ENCODE data around the gene RAB3GAP2. TPM values are rescaled to one million over a fixed set of nuclear protein-coding genes. Genes with fewer than 3 reads are reported as not detected.
A peak's percentile ranks its signal among the peaks of the same experiment; 100 is the strongest.
"Not testable (repeated sequence)": the region's sequence is repeated elsewhere in the genome, so short reads cannot be mapped to it uniquely, and the experiment has no call there.

The RAB3GAP2 gene
- total RNA-seq, 1 experiment from 2014 or later: 16.7 TPM

- no peak overlapping the region for H3K4me3 ChIP-seq
- no peaks in the 10 kb centered on the region for H3K27me3 ChIP-seq (replicated peaks)
- DNase-seq (ENCODE audit: low read depth in 1 of 2, low spot score in 2 of 2): no peak
- H3K4me1 ChIP-seq (replicated peaks): peaks cover 24% of the 10 kb centered on the region
- H3K27ac ChIP-seq: no peak overlapping the region
- H3K9me3 ChIP-seq (replicated peaks): no peaks in the 10 kb centered on the region
- peaks cover 16% of the 10 kb centered on the region for H3K36me3 ChIP-seq
Measured at GRCh38 chr1:220274251-220274855, 2.1 kb upstream of the RAB3GAP2 start.

- Histone ChIP-seq H3K27ac (no peak overlapping the region), H3K27me3 (replicated peaks) (no peaks in the 10 kb centered on the region), H3K4me3 (peak overlapping the region; percentile 73), H3K36me3 (peaks cover 29% of the 10 kb centered on the region), H3K4me1 (replicated peaks) (peaks cover 14% of the 10 kb centered on the region), H3K9me3 (replicated peaks) (no peaks in the 10 kb centered on the region)
- DNase-seq (ENCODE audit: low read depth in 1 of 2, low spot score in 2 of 2): no peak
Measured at GRCh38 chr1:220272841-220273090, 513 bp upstream of the RAB3GAP2 start.

GRCh38 chr1:220271706-220272046, 577 bp downstream of the RAB3GAP2 start:
- Histone ChIP-seq H3K36me3 (peaks cover 36% of the 10 kb centered on the region), H3K9me3 (replicated peaks) (no peaks in the 10 kb centered on the region), H3K27ac (peak overlapping the region; percentile 58), H3K27me3 (replicated peaks) (no peaks in the 10 kb centered on the region), H3K4me3 (peak overlapping the region; percentile 73), H3K4me1 (replicated peaks) (peaks cover 14% of the 10 kb centered on the region)
- no peak for DNase-seq (ENCODE audit: low read depth in 1 of 2, low spot score in 2 of 2)

GRCh38 chr1:220269036-220269435, 3.2 kb downstream of the RAB3GAP2 start:
- Histone ChIP-seq H3K4me1 (replicated peaks) (peaks cover 14% of the 10 kb centered on the region), H3K36me3 (peaks cover 43% of the 10 kb centered on the region), H3K27me3 (replicated peaks) (no peaks in the 10 kb centered on the region), H3K9me3 (replicated peaks) (no peaks in the 10 kb centered on the region), H3K27ac (no peak overlapping the region), H3K4me3 (no peak overlapping the region)
- no peak for DNase-seq (ENCODE audit: low read depth in 1 of 2, low spot score in 2 of 2)

- H3K4me1 ChIP-seq (replicated peaks): peaks cover 12% of the 10 kb centered on the region
- H3K4me3 ChIP-seq: no peak overlapping the region
- H3K27ac ChIP-seq: no peak overlapping the region
- H3K9me3 ChIP-seq (replicated peaks): no peaks in the 10 kb centered on the region
- H3K36me3 ChIP-seq: peaks cover 45% of the 10 kb centered on the region
- no peak for DNase-seq (ENCODE audit: low read depth in 1 of 2, low spot score in 2 of 2)
- H3K27me3 ChIP-seq (replicated peaks): no peaks in the 10 kb centered on the region
Measured at GRCh38 chr1:220267630-220268029, 4.6 kb downstream of the RAB3GAP2 start.

GRCh38 chr1:220260228-220260627, 12.0 kb downstream of the RAB3GAP2 start:
- not testable (repeated sequence) for H3K4me3 ChIP-seq; H3K9me3 ChIP-seq (replicated peaks); DNase-seq (ENCODE audit: low read depth in 1 of 2, low spot score in 2 of 2); H3K36me3 ChIP-seq; H3K27ac ChIP-seq; H3K4me1 ChIP-seq (replicated peaks); H3K27me3 ChIP-seq (replicated peaks)

- not testable (repeated sequence) for H3K4me3 ChIP-seq; H3K9me3 ChIP-seq (replicated peaks); H3K27me3 ChIP-seq (replicated peaks); DNase-seq (ENCODE audit: low read depth in 1 of 2, low spot score in 2 of 2); H3K4me1 ChIP-seq (replicated peaks); H3K36me3 ChIP-seq; H3K27ac ChIP-seq
Measured at GRCh38 chr1:220259756-220260155, 12.5 kb downstream of the RAB3GAP2 start.

- not testable (repeated sequence) for H3K4me1 ChIP-seq (replicated peaks); H3K9me3 ChIP-seq (replicated peaks); H3K36me3 ChIP-seq; H3K27ac ChIP-seq; DNase-seq (ENCODE audit: low read depth in 1 of 2, low spot score in 2 of 2); H3K4me3 ChIP-seq; H3K27me3 ChIP-seq (replicated peaks)
Measured at GRCh38 chr1:220256194-220256593, 16.1 kb downstream of the RAB3GAP2 start.

- H3K36me3 ChIP-seq: peaks cover 16% of the 10 kb centered on the region
- H3K4me3 ChIP-seq: no peak overlapping the region
- no peaks in the 10 kb centered on the region for H3K27me3 ChIP-seq (replicated peaks)
- H3K4me1 ChIP-seq (replicated peaks): no peaks in the 10 kb centered on the region
- DNase-seq (ENCODE audit: low read depth in 1 of 2, low spot score in 2 of 2): no peak
- H3K27ac ChIP-seq: no peak overlapping the region
- no peaks in the 10 kb centered on the region for H3K9me3 ChIP-seq (replicated peaks)
Measured at GRCh38 chr1:220255204-220255603, 17.0 kb downstream of the RAB3GAP2 start.

GRCh38 chr1:220253290-220253689, 19.0 kb downstream of the RAB3GAP2 start:
- Histone ChIP-seq H3K36me3 (peaks cover 32% of the 10 kb centered on the region), H3K9me3 (replicated peaks) (peaks cover 11% of the 10 kb centered on the region)
- not testable (repeated sequence) for H3K27ac ChIP-seq; H3K27me3 ChIP-seq (replicated peaks); H3K4me3 ChIP-seq; H3K4me1 ChIP-seq (replicated peaks); DNase-seq (ENCODE audit: low read depth in 1 of 2, low spot score in 2 of 2)

- Histone ChIP-seq H3K27me3 (replicated peaks) (no peaks in the 10 kb centered on the region), H3K27ac (no peak overlapping the region), H3K4me3 (no peak overlapping the region), H3K4me1 (replicated peaks) (no peaks in the 10 kb centered on the region), H3K36me3 (peaks cover 32% of the 10 kb centered on the region), H3K9me3 (replicated peaks) (peaks cover 11% of the 10 kb centered on the region)
- DNase-seq (ENCODE audit: low read depth in 1 of 2, low spot score in 2 of 2): no peak
Measured at GRCh38 chr1:220251272-220251671, 21.0 kb downstream of the RAB3GAP2 start.

- Histone ChIP-seq H3K9me3 (replicated peaks) (peaks cover 11% of the 10 kb centered on the region), H3K27me3 (replicated peaks) (no peaks in the 10 kb centered on the region), H3K27ac (no peak overlapping the region), H3K4me3 (no peak overlapping the region), H3K36me3 (peaks cover 32% of the 10 kb centered on the region), H3K4me1 (replicated peaks) (no peaks in the 10 kb centered on the region)
- no peak for DNase-seq (ENCODE audit: low read depth in 1 of 2, low spot score in 2 of 2)
Measured at GRCh38 chr1:220250681-220251080, 21.6 kb downstream of the RAB3GAP2 start.

GRCh38 chr1:220249522-220249921, 22.7 kb downstream of the RAB3GAP2 start:
- peaks cover 32% of the 10 kb centered on the region for H3K36me3 ChIP-seq
- no peaks in the 10 kb centered on the region for H3K27me3 ChIP-seq (replicated peaks)
- H3K9me3 ChIP-seq (replicated peaks): peaks cover 11% of the 10 kb centered on the region
- H3K4me1 ChIP-seq (replicated peaks): no peaks in the 10 kb centered on the region
- H3K27ac ChIP-seq: no peak overlapping the region
- no peak for DNase-seq (ENCODE audit: low read depth in 1 of 2, low spot score in 2 of 2)
- H3K4me3 ChIP-seq: no peak overlapping the region

GRCh38 chr1:220248715-220249265, 23.5 kb downstream of the RAB3GAP2 start:
- not testable (repeated sequence) for H3K4me1 ChIP-seq (replicated peaks); DNase-seq (ENCODE audit: low read depth in 1 of 2, low spot score in 2 of 2)
- peaks cover 32% of the 10 kb centered on the region for H3K36me3 ChIP-seq

GRCh38 chr1:220245900-220246299, 26.4 kb downstream of the RAB3GAP2 start:
- not testable (repeated sequence) for DNase-seq (ENCODE audit: low read depth in 1 of 2, low spot score in 2 of 2); H3K27ac ChIP-seq

More at GRCh38 chr1:220248715-220249265, 23.5 kb downstream of the RAB3GAP2 start:
- H3K27ac ChIP-seq; H3K4me3 ChIP-seq; H3K27me3 ChIP-seq (replicated peaks): not testable (repeated sequence)
- peaks cover 11% of the 10 kb centered on the region for H3K9me3 ChIP-seq (replicated peaks)

More at GRCh38 chr1:220245900-220246299, 26.4 kb downstream of the RAB3GAP2 start:
- not testable (repeated sequence) for H3K4me3 ChIP-seq; H3K27me3 ChIP-seq (replicated peaks); H3K4me1 ChIP-seq (replicated peaks)
- Histone ChIP-seq H3K9me3 (replicated peaks) (peaks cover 11% of the 10 kb centered on the region), H3K36me3 (peaks cover 22% of the 10 kb centered on the region)

Measured in SJSA1 (cell line).